HTR-8/SVneo (cell line): ENCODE data around the gene TRABD2A.
"Not testable (repeated sequence)": the region's sequence is repeated elsewhere in the genome, so short reads cannot be mapped to it uniquely, and the experiment has no call there.

ENCODE experiments used
- DNase-seq: peaks from one replicate; pipeline ENCODE4 v3.0.0; 2011; ENCODE audit warnings: low spot score, mixed read lengths; ENCODE audit not compliant: insufficient read length
- FAIRE-seq: peaks from 2 replicates; lab custom pipeline; 2011; peaks lifted over from hg19 to GRCh38; lab: Jason Lieb, UNC

Gene TRABD2A, protein sequence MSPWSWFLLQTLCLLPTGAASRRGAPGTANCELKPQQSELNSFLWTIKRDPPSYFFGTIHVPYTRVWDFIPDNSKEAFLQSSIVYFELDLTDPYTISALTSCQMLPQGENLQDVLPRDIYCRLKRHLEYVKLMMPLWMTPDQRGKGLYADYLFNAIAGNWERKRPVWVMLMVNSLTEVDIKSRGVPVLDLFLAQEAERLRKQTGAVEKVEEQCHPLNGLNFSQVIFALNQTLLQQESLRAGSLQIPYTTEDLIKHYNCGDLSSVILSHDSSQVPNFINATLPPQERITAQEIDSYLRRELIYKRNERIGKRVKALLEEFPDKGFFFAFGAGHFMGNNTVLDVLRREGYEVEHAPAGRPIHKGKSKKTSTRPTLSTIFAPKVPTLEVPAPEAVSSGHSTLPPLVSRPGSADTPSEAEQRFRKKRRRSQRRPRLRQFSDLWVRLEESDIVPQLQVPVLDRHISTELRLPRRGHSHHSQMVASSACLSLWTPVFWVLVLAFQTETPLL

DNA sequence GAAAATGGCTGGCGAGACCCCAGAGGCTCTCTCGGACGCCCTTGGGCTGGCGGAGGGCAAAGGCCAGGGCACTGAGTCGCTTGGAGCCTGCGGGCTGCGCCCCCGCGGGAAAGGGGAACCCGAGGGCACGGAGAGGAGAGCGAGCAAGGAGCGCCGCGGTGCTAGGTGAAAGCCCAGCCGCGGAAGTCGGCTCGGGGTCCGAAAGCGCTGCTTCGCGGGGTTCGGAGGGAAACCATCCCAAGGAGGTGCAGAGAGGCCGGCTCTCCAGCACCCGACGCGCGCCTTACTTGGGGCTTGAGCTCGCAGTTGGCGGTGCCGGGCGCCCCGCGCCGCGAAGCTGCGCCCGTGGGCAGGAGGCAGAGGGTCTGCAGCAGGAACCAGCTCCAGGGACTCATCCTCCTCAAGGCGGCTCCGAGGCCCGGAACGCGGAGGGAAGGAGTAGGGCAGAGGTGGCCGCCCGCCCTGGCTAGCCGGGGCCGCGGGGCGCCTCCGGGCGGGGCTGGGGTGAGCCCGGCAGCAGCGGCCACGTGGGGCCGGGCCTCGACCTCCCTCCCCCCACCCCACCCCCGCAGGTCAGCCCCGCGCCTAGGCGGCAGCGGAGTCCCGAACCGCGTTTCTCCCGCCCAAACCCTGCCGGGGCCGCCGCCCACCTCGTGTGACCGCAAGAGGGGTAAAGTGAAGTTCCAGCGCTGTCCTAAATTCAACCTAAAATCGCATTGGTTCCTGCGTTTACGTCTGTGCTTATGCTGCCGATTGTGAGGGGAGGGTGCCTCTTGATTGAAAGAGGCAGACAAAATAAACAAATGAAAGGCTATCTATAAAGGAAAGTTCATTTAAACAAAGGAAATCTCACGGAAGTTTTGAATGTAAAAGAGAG is at the start of gene TRABD2A:
TSS of gene TRABD2A (minus strand) at position 440 of the 877 bp plus-strand sequence. CDS start at position 395, 45 bp downstream.
- no peak for DNase-seq
- no peak for FAIRE-seq

DNA sequence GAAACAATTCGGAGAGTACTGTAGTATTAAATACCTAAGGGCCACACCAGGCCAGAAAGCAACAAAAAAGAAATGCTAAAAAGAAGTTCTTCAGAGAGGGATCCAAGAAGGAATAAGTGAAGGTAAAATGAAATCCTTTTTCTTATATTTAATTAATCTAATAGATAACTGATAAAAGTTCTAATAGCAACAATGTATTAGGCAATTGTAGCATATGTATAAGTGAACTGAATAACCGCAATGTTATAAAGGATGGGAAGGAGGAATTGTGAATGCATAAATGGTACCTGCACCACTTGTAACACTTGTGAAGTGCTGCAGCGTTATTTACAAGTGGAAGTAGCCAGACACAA is 46.4 kb upstream of the TRABD2A start:
- DNase-seq = no peak
- FAIRE-seq = no peak

DNA sequence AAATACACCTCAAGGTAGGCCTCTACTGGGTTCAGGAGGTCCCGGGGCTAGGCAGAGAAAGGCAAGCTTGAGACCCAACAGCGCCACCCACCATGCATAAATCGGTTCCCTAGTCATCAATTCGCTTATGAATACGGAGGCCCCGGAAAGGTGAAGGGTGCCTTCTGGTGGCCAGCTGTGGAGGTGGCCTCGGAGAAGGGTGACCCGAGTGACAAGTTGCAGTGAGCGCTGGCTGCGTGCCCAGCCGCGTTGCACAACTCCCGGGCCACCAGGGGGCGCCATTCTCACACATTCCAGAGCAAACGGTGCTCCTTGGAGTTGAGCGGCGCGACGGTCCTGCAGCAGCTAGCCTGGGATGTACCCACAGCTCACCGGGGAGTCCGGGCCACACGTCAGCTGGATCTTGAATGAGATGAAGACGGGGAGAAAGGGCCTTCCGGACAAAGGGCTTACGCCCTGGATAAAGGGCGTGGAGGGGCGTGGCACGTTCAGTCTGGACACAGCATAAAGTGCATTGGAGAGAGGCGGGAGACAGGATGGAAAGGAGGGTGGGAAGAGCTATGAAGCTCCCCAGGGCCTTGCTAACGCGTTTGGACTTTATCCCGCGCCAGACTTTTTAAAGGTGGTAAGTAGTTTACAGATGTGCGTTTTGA is 45.0 kb upstream of the TRABD2A start:
- peak; percentile 94 for FAIRE-seq
- peak; percentile 81 for DNase-seq

DNA sequence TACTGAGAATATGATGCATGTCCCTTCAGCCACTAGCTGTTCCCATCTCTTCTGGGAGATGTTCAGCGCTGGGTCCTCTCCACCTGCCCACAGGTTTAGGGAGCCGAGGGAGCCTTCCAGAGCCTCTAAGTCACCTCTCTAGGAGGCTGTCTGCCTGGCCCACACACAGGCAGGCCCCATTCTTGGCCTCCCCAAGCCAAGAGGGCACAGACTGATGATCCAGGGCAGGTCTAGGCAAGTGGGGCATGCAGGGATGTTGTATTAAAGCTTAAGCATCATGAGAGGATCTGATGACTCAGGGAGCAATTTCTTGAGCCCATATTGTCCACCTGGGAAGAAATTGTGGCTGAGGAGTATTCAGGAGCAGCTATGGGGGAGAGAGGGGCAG is 44.4 kb upstream of the TRABD2A start:
- FAIRE-seq = no peak
- DNase-seq = no peak

DNA sequence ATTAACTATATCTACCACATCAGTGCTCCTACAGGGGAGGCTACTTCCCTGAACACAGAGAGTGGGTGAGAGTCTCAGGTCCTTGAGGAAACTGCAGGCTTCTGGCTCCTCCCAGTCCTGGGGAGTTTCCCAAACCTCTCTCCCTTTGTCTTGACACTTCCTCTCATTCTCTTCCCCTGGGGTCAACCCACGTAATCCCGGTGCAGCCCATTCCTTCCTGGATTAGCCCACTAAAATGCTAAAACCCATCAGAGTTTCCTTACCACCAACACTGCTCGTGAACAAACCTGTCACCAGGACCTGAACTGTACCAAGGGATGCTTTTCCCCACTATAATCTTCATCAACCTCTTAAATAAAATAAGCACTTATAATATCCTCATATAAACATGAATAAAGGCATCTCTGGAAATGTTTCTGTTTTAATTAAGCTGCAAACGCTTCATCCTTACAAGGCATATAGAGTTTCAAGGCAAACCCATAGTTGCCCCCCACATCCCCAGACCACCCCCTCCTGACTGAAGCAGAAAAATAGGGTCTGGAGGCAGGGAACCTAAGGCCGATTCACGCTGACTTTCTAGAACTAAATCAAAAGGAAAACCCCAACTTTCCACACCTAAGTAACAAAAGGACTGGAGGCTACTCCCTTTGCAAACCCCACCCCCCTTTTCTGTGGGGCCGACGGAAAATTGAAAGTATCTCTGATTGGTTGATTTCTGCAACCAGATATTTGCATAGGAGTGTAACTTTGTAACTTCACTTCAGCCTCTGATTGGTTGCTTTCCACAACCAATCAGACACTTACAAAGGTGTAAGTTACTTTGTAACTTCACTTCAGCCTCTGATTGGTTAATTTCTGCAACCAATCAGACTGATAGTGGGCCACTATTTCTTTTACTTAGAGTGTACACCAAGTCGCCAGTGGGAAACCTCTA is 43.6 kb upstream of the TRABD2A start:
- DNase-seq = no peak

DNA sequence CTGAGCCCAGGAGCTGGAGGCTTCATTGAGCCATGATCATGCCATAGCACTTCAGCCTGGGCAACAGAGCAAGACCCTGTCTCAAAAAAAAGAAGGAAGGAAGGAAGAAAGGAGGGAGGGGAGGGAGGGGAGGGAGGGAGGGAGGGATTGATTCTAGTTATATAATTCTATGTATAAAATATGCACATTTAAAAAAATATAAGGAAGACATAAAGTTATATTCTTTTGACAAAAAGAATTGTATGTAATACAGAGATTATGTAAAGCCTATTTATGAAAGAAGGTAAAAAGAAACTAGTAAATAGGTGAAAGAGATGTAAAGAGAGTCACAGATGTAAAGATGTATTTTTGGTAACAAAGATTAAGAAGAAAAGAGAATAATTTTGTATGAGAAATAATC is 42.1 kb upstream of the TRABD2A start:
- FAIRE-seq = no peak
- DNase-seq = no peak

More for the DNA sequence above, 43.6 kb upstream of the TRABD2A start:
- FAIRE-seq = no peak

DNA sequence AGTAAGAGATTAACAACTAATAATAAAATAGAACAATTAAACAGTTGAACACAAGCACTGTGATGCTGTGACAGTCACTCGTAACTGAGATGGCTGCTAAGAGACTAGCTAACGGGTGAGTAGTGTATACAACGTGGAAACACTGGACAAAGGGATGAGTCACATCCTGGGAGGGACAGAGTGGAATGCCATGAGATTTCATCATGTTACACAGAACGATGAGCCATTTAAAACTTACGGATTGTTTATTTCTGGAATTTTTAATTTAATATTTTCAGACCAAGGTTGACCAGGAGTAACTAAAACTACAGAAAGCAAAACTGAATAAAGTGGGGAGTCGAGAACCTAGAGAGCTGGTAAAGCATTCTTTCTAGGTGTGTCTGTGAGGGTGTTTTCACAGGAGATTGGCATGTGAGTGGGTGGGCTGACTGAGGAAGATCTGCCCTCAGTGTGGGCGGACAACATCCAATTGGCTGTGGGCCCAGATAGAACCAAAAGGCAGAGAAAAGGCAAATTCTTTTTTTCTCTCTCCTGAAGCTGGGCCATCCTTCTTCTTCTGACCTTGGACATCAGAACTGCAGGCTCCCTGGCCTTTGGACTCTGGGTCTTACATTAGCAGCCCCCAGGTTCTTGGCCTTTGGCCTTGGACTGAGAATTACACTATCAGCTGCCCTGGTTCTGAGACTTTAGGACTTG is 39.1 kb upstream of the TRABD2A start:
- DNase-seq (peak; percentile 84), FAIRE-seq (peak; percentile 93)

DNA sequence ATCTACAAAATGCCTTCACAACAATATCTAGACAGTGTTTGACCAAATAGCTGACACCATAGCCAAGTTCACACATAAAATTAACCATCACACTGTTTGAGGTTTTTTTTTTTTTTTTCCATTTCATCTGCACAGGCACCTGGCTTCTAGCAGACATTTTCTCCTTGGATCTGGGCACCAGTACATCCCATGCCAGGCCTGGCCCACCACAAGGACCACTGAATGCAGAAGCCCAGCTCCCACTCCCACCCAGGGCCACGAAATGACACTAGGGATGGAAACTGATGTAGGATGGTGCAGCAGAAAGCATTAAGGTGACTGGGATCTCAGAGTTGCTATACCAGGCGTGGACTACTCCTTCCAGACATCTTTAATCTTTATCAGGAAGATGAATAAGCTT is 37.5 kb upstream of the TRABD2A start:
- no peak for FAIRE-seq
- DNase-seq = no peak

DNA sequence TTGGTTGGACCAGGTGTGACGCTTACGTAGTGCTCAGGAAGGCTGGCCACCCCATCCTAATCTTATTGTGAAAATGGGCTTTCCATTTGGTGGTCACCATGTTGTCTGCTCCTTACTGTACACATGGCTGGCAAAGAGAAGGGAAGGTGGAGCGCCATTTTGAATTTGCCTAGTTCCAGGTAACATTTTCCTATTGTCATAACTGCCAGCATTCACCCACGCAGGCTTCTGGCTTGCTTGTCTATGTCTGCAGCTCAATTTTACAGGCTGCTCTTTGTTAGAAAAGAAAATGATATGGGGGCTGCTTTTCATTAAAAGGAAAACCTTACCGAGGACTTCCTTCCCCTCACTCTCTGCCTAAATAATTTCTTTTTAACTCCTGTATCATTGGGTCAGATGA is 36.9 kb upstream of the TRABD2A start:
- FAIRE-seq, DNase-seq: not testable (repeated sequence)

DNA sequence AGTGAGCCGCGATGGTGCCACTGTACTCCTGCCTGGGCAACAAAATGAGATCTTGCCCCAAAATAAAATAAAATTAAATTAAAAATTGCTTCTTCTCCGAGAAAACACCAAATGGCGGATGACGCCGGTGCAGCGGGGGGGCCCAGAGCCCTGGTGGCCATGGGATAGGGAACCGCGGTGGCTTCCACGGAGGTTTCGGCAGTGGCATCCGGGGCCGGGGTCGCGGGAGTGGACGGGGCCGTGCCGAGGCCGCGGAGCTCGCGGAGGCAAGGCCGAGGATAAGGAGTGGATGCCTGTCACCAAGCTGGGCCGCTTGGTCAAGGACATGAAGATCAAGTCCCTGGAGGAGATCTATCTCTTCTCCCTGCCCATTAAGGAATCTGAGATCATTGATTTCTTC is 34.8 kb upstream of the TRABD2A start:
- DNase-seq, FAIRE-seq: not testable (repeated sequence)

DNA sequence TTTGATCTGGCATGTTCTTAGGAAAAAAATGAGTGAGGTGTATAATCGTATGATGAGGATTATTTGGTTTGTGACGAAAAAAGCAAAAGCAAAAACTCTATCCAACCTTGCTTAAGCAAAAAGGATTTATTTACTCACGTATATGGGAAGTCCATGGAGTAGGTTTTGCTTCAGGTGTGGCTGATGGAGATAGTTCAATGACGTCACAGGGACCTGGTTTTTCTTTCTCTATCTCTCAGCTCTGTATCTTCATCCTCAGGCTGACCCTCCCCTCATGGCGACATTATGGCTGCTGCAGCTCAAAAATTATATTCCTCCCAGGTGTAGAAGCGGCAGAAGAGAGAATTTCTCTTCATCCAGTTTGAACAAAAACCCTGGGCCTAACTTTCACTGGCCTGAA is 33.5 kb upstream of the TRABD2A start:
- no peak for FAIRE-seq
- DNase-seq = no peak

DNA sequence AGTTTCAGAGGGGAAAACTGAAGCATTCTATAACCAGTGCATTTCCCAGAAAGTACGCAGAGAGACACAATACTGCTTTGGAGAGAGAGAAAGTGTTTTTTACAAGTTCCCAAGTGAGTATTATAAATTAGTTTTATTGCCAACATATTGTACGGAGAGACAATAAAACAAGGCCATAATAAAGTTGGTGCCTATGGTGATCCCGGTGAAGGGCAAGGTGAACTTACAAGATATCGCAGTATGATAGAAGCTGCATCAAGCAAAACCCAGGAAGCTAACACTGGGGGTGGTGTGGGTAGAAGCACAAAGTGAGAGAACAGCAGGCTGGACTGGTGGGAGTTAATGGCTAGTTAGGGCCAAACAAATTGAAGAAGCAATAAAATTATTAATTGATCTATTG is 32.1 kb upstream of the TRABD2A start:
- no peak for FAIRE-seq
- no peak for DNase-seq

DNA sequence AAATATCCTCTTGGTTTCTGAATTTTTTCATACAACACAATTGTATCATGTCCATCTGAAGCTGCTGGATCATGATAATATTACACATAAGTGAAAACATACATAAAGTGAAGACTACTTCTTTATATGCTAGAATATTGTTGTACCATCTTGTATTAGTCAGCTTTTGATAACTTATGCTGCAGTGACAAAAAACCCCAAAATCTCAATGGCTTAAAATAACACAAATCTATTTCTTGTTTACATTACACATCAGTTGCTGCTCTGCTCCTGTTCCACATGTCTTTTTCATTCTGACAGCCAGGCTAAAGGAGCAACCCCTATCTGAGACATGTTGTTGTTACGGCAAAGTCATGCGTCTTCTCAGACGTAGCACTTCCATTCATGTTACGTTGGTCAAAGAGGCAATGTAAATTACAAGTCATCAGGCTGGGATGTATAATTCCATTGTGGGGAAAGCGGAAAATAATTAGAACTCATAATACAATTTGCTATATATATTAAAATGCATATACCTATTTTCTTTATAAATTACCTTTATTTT is 30.3 kb upstream of the TRABD2A start:
- no peak for FAIRE-seq

DNA sequence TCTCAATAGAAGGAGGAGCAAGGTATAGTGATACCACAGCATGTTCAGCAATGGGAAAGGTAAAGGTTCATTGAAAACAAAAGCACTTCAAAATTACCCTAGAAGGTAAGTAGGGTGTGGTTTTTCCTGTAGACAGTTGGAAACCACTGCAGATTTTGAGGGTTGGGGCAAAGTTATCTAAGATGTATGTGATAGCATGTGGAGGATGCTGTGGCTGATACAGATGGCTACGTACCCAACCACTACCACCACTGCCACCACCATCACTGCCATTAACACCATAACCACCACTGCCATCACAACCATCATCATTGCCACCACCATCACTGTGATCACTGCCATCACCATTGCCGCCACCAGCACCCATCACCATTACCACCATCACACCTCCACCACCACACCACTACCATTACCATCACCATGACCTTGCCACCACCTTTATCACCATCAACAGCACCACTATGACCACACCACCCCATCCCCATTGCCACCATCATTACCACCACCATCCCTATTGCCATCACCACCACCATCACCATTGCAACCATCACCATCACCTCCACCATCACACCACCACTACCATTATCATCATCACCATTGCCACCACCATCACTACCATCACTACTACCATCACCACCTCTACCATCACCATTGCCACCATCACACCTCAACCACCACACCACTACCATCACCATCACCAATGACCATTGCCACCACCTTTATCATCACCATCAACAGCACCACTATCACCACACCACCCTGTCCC is 28.2 kb upstream of the TRABD2A start:
- DNase-seq (no peak), FAIRE-seq (peak; percentile 98)

More for the DNA sequence above, 30.3 kb upstream of the TRABD2A start:
- DNase-seq = no peak

DNA sequence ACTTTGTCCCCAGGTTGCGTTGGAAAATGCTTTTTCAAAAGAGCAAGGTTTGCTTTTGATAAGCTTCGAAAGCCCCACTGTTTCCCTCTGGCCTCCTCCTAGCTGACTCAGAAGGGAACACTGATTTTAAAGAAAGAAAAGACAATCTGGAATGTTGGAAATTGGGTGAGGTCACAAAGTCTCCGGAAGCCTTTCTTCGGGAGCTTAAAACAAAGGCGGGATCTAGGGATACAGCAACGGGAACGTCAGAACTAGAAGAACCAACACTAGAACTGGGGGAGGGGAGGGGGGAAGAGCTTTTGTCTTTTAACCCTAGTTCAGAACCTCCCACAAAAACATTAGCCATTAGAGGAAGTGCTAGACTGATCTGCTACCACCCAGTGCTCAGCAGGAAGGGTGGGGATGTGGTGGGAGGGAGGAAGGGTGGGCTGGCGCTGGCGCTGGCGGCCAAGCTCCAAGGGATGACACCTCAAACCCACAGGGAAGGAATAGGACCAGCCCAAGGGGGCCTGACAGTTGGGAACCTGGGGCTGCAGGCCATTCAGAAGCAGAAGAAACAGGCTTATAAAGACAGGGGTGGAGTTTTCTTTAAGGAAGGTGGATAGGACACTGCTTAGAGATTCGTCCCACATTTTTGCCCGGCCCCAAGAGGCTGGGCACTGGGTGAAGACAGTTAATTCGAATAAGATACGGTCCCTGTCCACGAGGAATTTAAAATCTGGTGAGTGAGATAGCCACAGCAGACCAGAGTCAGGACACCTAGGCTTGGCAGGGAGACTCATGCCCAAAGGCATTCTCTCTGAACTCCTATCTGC is 26.2 kb upstream of the TRABD2A start:
- FAIRE-seq (peak; percentile 33), DNase-seq (peak; percentile 85)

DNA sequence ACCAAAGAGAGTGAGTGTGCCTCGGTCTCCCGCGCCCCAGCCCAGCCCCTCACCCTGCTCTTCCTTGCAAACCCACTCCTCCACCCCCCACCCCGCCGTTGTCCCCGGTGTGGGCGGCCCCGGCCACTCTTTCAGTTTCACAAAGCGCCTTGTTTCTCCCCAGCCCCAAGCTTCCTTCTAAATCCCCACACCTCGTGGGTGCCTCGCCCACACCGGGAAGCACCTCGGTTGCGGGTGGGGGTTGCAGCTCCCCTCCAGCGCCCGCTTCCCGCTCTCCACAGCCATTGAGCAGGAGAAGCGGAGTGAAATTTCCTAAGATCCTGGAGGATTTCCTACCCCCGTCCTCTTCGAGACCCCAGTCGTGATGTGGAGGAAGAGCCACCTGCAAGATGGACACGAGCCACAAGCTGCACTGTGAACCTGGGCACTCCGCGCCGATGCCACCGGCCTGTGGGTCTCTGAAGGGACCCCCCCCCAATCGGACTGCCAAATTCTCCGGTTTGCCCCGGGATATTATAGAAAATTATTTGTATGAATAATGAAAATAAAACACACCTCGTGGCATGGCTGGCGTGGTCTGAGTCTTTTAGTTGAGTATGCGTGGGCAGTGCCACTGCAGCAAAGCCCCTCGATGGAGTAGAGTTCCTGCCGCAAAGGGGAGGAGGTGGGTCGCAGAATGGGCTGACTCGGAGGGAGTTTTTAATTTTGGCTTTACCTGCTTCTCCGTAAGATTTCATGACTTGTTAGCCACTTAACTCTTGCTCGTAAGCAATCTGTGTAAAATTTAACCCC is 25.4 kb upstream of the TRABD2A start:
- DNase-seq (no peak), FAIRE-seq (no peak)
